HG03469 (cell line): Measurements from ENCODE around the gene EXOSC2.

ENCODE experiments used
- ATAC-seq: cut with Tn5 transposase; IDR thresholded peaks from one replicate; pipeline ENCODE4 v1.9.1; 2021; ENCODE audit warnings: mild to moderate bottlenecking, moderate library complexity, moderate number of reproducible peaks; ENCODE audit not compliant: unreplicated experiment

The EXOSC2 gene

GRCh38 chr9:130732136-130732535 lies 38.6 kb downstream of the EXOSC2 start:
- no peak for ATAC-seq

GRCh38 chr9:130732793-130733221 lies 39.2 kb downstream of the EXOSC2 start:
- ATAC-seq = no peak

GRCh38 chr9:130735566-130735965 lies 42.0 kb downstream of the EXOSC2 start:
- no peak for ATAC-seq

GRCh38 chr9:130736834-130737233 lies 43.3 kb downstream of the EXOSC2 start:
- no peak for ATAC-seq

GRCh38 chr9:130738281-130738680 lies 44.7 kb downstream of the EXOSC2 start:
- ATAC-seq = no peak

GRCh38 chr9:130739081-130739480 lies 45.5 kb downstream of the EXOSC2 start:
- ATAC-seq = no peak

- no peak for ATAC-seq
Measured at GRCh38 chr9:130740218-130741023, 46.8 kb downstream of the EXOSC2 start.

GRCh38 chr9:130741024-130741305 lies 47.4 kb downstream of the EXOSC2 start:
- ATAC-seq = no peak

GRCh38 chr9:130741831-130742449 lies 48.4 kb downstream of the EXOSC2 start:
- no peak for ATAC-seq

- no peak for ATAC-seq
Measured at GRCh38 chr9:130743656-130744055, 50.1 kb downstream of the EXOSC2 start.

GRCh38 chr9:130745210-130745800 lies 51.7 kb downstream of the EXOSC2 start:
- no peak for ATAC-seq

- ATAC-seq = no peak
Measured at GRCh38 chr9:130745829-130746228, 52.2 kb downstream of the EXOSC2 start.

- no peak for ATAC-seq
Measured at GRCh38 chr9:130746434-130747212, 53.0 kb downstream of the EXOSC2 start.

GRCh38 chr9:130751631-130752355 lies 58.2 kb downstream of the EXOSC2 start:
- no peak for ATAC-seq
